T1000 (cell line): Measurements from ENCODE around the gene IFNA10.
"Not testable (repeated sequence)": the region's sequence is repeated elsewhere in the genome, so short reads cannot be mapped to it uniquely, and the experiment has no call there.

ENCODE experiments used
- DNase-seq: peaks from one replicate; lab custom pipeline; 2025; ENCODE audit warnings: mixed read lengths; lab: John Stamatoyannopoulos, UW

Gene IFNA10

GRCh38 chr9:21194867-21195776, 11.8 kb downstream of the IFNA10 start:
- DNase-seq, result not testable (repeated sequence)

DNA sequence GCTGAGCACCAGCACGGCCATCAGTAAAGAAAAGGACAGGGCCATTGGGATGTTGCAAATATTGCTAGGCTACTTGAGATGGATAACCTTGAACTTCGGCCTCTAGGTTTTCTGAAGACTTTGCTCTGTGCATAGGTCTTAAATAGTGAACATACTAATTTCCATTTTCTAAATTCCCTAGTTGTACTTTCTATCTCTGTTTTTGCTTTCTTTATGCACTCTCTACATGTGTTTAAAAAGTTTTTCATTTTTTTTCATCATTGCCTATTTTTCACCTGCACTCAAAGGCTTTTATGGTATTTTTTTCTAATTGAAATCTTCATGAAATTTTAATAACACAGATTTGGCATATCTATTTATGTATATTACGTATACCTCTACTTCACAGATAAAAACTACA, 19.5 kb downstream of the IFNA10 start, which contains the start of gene IFNA4:
TSS of gene IFNA4 (minus strand) at position 101 of the 400 bp plus-strand sequence. CDS start at position 45, 56 bp downstream.
- DNase-seq, result not testable (repeated sequence)

DNA sequence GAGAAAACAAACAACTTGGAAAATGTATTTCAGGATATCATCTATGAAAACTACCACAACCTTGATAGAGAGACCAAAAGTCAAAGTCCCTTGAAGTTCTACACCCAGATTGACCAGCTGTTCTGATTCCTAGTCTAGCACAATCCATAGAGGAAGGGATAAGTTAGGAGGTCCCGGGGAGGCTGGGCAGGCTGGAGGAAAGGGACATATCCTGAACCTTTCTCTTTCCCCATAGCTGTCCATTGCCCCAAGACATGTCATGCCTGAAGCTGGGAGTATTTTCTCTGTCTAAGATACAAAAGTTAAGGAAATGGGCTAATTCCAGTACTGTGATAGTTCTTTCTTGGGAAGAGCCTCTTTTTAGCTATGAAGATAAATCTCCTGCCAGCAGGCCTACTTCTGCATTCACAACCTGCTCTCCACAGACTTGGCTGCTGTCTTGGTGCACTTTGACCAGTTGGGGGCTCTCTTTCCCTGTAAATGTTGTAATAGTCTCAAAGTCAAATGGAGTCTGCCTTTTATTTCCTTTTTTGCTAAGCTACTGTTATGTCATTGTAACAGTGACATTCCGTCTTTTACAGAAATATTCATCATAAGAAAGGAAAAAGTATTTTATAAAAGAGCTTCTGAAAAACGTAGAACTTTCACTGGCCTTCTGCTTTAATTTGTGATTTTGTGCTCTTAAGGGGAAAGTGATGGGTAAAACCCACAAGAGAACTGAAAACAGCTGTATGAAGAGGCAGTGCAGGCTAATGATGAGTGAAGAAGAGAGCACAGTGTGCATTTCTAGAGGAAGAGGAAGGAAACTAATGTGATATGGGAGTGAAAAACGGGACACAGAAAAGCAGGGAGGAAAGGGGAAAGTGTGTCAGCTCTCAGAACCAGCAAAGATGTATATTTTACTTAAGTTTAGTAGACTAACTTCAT, 23.9 kb downstream of the IFNA10 start:
- not testable (repeated sequence) for DNase-seq

DNA sequence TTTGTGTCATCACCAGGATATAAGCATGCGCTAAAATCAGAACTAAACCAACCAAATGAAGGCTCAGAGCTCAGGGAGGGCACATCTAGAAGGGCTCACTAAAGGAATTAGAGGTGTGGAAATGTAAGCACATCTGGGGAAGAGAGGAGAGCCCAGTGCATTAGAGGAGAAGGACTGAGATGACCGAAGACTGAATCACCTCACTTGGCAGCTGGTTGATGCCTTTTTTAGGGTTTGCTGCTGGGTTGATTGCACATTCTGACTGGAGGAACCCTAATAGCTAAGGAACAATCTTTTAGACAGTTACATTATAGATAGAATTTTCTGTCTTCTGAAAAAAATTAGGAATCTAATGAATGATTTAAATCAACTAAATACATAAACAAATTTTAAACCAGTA, 32.3 kb downstream of the IFNA10 start:
- DNase-seq, result no peak

DNA sequence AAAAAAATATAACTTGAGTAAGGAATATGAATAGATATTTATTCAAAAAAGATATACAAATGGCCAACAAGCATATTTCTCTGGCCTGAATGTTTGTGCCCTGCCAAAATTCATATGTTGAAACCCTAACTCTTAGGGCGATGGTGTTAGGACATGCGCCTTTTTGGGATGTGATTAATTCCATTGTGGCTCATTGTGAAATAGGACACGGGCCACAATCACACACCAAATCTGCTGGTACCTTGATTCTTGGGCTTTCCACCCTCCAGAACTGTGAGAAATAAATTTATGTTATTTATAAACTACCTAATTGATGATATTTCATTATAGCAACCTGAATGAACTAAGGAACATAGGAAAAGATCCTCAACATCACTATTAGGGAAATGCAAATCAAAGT, 34.8 kb downstream of the IFNA10 start:
- no peak for DNase-seq

GRCh38 chr9:21171351-21171750, 35.6 kb downstream of the IFNA10 start:
- no peak for DNase-seq

DNA sequence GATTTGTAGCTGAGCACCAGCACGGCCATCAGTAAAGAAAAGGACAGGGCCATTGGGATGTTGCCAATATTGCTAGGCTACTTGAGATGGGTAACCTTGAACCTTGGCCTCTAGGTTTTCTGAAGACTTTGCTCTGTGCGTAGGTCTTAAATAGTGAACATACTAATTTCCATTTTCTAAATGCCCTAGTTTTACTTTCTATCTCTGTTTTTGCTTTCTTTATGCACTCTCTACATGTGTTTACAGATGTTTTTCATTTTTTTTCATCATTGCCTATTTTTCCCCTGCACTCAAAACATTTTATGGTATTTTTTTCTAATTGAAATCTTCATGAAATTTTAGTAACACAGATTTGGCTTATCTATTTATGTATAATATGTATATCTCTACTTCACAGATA, 40.4 kb downstream of the IFNA10 start, which contains the start of gene IFNA21:
TSS of gene IFNA21 (minus strand) at position 101 of the 400 bp plus-strand sequence. CDS start at position 53, 48 bp downstream.
- DNase-seq, result not testable (repeated sequence)

DNA sequence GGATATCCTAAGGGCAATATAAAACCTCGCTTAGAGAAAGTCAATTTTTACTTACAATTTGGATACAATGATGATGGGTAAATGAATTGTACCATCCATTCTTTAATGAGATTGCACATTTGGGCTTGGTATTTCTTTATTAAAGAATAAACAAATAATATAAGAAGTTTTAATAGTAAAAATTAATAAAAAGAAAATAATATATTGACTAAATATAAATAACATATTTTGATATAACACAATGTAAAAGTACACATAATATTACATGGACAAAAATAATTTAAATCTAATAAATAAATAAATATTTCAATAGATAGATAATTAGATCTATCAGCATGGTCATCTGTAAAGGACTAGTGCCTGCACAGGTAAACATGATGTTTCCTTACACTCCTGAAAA, 41.4 kb downstream of the IFNA10 start:
- no peak for DNase-seq

- no peak for DNase-seq
These were observed 46.8 kb downstream of the IFNA10 start for GRCh38 chr9:21160178-21160577.
